ENCODE data around the gene SLC16A2. TPM values are rescaled to one million over a fixed set of nuclear protein-coding genes. Genes with fewer than 3 reads are reported as not detected.

SLC16A2 gene
- total RNA-seq, 1 experiment from 2014 or later, result 34.5 TPM

DNA sequence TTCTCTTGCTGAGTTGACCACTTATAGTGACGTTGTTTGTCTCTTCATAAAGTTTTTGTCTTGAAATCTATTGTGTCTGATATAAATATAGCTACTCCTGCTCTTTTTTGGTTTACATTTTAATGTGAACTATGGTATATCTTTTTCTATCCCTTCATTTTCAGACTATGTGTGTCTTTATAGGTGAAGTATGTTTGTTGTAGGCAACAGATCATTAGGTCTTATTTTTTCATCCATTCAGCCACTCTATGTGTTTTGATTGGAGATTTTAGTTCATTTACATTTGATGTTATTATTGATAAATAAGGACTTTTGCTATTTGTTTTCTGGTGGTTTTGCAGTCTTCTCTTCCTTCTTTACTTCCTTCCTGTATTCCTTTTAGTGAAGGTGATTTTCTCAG, 44.0 kb upstream of the SLC16A2 start:
- CTCF ChIA-PET, result no interaction called here
- in situ Hi-C loops (cut with HindIII; ENCODE audit: low pct_unique_long_range_greater_than_20kb, low sequenced_read_pairs), result no loop called here
- DNase-seq (ENCODE audit: low read depth, low spot score) (no peak), ATAC-seq (no peak)
- intact Hi-C loops (cut with micrococcal nuclease; ENCODE audit: unreplicated experiment), result no loop called here
- POLR2A ChIA-PET, result no interaction called here
- H3K4me3 ChIP-seq (ENCODE audit: low read depth in 2 of 2, low read length in 2 of 2), result no peak overlapping the region
- TF ChIP-seq, protein P1, sequence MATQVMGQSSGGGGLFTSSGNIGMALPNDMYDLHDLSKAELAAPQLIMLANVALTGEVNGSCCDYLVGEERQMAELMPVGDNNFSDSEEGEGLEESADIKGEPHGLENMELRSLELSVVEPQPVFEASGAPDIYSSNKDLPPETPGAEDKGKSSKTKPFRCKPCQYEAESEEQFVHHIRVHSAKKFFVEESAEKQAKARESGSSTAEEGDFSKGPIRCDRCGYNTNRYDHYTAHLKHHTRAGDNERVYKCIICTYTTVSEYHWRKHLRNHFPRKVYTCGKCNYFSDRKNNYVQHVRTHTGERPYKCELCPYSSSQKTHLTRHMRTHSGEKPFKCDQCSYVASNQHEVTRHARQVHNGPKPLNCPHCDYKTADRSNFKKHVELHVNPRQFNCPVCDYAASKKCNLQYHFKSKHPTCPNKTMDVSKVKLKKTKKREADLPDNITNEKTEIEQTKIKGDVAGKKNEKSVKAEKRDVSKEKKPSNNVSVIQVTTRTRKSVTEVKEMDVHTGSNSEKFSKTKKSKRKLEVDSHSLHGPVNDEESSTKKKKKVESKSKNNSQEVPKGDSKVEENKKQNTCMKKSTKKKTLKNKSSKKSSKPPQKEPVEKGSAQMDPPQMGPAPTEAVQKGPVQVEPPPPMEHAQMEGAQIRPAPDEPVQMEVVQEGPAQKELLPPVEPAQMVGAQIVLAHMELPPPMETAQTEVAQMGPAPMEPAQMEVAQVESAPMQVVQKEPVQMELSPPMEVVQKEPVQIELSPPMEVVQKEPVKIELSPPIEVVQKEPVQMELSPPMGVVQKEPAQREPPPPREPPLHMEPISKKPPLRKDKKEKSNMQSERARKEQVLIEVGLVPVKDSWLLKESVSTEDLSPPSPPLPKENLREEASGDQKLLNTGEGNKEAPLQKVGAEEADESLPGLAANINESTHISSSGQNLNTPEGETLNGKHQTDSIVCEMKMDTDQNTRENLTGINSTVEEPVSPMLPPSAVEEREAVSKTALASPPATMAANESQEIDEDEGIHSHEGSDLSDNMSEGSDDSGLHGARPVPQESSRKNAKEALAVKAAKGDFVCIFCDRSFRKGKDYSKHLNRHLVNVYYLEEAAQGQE (IDR thresholded peaks at IDR 0.05; ENCODE audit: insufficient read depth in 1 of 2, low read depth in 2 of 2, low read length in 1 of 2), result no peak
- H3K36me3 ChIP-seq (ENCODE audit: control insufficient read depth, insufficient read depth, low read length), result no peaks in the 10 kb centered on the region
- H3K27ac ChIP-seq (ENCODE audit: low read length), result no peak overlapping the region
- H3K27me3 ChIP-seq (ENCODE audit: control insufficient read depth, insufficient read depth, low read length), result no peaks in the 10 kb centered on the region
- no TSS peak for BruUV-seq (replicated peaks)
- H3K4me1 ChIP-seq (ENCODE audit: control insufficient read depth, insufficient read depth, low read length), result no peaks in the 10 kb centered on the region
- H3K9me3 ChIP-seq (ENCODE audit: control insufficient read depth, insufficient read depth, low read depth, low read length), result no peaks in the 10 kb centered on the region

DNA sequence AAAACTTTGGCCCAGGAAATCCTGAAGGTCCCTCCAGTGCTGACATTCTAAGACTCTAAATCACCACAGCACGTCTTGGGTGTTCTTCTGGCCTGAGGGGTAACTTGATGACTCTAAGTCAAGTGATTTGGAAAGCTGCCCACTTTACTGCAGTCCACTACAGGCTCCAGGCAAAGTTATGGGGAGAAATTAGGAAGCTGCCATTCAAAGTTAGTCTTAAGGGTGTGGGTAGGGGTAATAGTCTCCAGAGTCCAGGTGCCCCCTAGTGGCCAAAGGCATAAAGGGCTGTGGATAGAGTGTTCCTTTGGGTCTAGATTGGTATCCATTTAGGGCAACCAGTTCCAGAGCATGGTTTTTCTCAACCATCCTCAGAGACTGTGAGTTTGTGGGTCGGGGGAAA, 38.7 kb upstream of the SLC16A2 start:
- in situ Hi-C loops (cut with HindIII; ENCODE audit: low pct_unique_long_range_greater_than_20kb, low sequenced_read_pairs), result no loop called here
- Histone ChIP-seq H3K27ac (ENCODE audit: low read length) (peak overlapping the region; percentile 48; the same call in 1 of the 2 replicates), H3K36me3 (ENCODE audit: control insufficient read depth, insufficient read depth, low read length) (no peaks in the 10 kb centered on the region), H3K4me1 (ENCODE audit: control insufficient read depth, insufficient read depth, low read length) (peaks cover 9% of the 10 kb centered on the region), H3K27me3 (ENCODE audit: control insufficient read depth, insufficient read depth, low read length) (no peaks in the 10 kb centered on the region), H3K4me3 (ENCODE audit: low read depth in 2 of 2, low read length in 2 of 2) (no peak overlapping the region), H3K9me3 (ENCODE audit: control insufficient read depth, insufficient read depth, low read depth, low read length) (no peaks in the 10 kb centered on the region)
- POLR2A ChIA-PET, result no interaction called here
- DNase-seq (ENCODE audit: low read depth, low spot score) (peak; percentile 52), ATAC-seq (peak; percentile 96)
- no TSS peak for BruUV-seq (replicated peaks)
- TF ChIP-seq, protein P2, sequence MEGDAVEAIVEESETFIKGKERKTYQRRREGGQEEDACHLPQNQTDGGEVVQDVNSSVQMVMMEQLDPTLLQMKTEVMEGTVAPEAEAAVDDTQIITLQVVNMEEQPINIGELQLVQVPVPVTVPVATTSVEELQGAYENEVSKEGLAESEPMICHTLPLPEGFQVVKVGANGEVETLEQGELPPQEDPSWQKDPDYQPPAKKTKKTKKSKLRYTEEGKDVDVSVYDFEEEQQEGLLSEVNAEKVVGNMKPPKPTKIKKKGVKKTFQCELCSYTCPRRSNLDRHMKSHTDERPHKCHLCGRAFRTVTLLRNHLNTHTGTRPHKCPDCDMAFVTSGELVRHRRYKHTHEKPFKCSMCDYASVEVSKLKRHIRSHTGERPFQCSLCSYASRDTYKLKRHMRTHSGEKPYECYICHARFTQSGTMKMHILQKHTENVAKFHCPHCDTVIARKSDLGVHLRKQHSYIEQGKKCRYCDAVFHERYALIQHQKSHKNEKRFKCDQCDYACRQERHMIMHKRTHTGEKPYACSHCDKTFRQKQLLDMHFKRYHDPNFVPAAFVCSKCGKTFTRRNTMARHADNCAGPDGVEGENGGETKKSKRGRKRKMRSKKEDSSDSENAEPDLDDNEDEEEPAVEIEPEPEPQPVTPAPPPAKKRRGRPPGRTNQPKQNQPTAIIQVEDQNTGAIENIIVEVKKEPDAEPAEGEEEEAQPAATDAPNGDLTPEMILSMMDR (IDR thresholded peaks at IDR 0.05), result peak; percentile 84
- no peak for TF ChIP-seq POLR2AphosphoS5 (IDR thresholded peaks at IDR 0.05; ENCODE audit: low read depth, low read length)
- CTCF ChIA-PET, result interaction anchor here (0.6 to 1.5 kb wide), 2 partner anchors 10 to 149 kb away, joined by 3 read pairs; no protein-coding TSS in a partner anchor
- intact Hi-C loops (cut with micrococcal nuclease; ENCODE audit: unreplicated experiment), result loop anchor here (1.0 to 10.0 kb wide), 2 partner anchors 72 to 168 kb away; no protein-coding TSS in a partner anchor

DNA sequence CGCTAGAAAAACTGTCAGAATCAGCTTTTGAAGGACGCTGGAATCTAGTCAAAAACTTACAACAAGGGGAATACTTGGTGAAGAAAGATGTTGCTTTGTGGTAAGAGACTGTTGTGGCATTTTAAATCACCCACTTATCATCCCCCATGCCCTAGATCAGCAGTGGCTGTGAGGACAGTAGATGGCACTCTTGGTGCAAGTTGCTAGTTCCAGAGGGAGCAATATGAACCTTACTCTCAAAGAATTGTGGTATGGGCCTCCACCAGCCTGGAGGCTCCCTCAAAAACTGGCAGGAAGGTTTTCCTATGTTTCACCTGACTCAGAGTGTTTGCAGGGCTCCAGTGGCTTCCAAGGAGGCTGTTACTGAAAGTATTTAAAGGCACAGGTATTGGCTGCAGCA, 37.7 kb upstream of the SLC16A2 start:
- intact Hi-C loops (cut with micrococcal nuclease; ENCODE audit: unreplicated experiment) (loop anchor here (1.0 to 10.0 kb wide), 2 partner anchors 71 to 167 kb away; no protein-coding TSS in a partner anchor), in situ Hi-C loops (cut with HindIII; ENCODE audit: low pct_unique_long_range_greater_than_20kb, low sequenced_read_pairs) (no loop called here)
- no TSS peak for BruUV-seq (replicated peaks)
- Histone ChIP-seq H3K36me3 (ENCODE audit: control insufficient read depth, insufficient read depth, low read length) (no peaks in the 10 kb centered on the region), H3K4me3 (ENCODE audit: low read depth in 2 of 2, low read length in 2 of 2) (no peak overlapping the region), H3K27ac (ENCODE audit: low read length) (peak overlapping the region; percentile 31; the same call in 1 of the 2 replicates), H3K4me1 (ENCODE audit: control insufficient read depth, insufficient read depth, low read length) (peaks cover 9% of the 10 kb centered on the region), H3K9me3 (ENCODE audit: control insufficient read depth, insufficient read depth, low read depth, low read length) (no peaks in the 10 kb centered on the region), H3K27me3 (ENCODE audit: control insufficient read depth, insufficient read depth, low read length) (no peaks in the 10 kb centered on the region)
- ATAC-seq, result peak; percentile 88
- TF ChIP-seq TCF7L2 (IDR thresholded peaks at IDR 0.05; ENCODE audit: low read depth, low read length), result no peak
- TF ChIP-seq, protein P2 (IDR thresholded peaks at IDR 0.05), result peak; percentile 73
- CTCF ChIA-PET, result interaction anchor here (1.5 kb wide), 1 partner anchor 11 kb away, joined by 3 read pairs; no protein-coding TSS in a partner anchor
- POLR2A ChIA-PET, result interaction anchor here (0.6 kb wide), 1 partner anchor 164 kb away, joined by 5 read pairs; no protein-coding TSS in a partner anchor
- DNase-seq (ENCODE audit: low read depth, low spot score), result no peak

All from Panc1 (cell line).